ENCODE data around the gene MTMR10. TPM values are rescaled to one million over a fixed set of nuclear protein-coding genes. Genes with fewer than 3 reads are reported as not detected.

Gene MTMR10
- total RNA-seq, 1 donor from 2014 or later = 14.8 TPM

DNA sequence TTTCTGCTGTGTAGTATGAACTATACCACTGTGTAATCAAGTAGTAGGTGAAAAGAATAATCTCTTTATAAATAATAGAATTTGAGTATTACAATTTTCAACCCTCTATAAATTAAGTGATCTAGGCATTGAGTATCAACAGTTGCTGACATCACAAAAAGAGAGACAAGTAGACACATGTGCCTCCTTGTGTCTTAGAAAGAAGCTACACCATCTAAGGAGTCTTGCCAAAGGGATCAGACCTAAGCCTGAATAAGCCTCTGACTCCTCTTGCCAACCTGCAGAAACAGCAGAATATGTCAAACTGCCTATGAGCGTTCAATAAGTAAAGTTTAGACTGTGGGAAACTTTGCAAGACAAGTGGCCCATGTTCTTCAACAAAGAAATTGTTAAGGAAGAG, 5.8 kb upstream of the MTMR10 start:
- no peak for TF ChIP-seq EZH2 (IDR thresholded peaks at IDR 0.05; ENCODE audit: insufficient read depth, low read length)
- TF ChIP-seq, protein P1, sequence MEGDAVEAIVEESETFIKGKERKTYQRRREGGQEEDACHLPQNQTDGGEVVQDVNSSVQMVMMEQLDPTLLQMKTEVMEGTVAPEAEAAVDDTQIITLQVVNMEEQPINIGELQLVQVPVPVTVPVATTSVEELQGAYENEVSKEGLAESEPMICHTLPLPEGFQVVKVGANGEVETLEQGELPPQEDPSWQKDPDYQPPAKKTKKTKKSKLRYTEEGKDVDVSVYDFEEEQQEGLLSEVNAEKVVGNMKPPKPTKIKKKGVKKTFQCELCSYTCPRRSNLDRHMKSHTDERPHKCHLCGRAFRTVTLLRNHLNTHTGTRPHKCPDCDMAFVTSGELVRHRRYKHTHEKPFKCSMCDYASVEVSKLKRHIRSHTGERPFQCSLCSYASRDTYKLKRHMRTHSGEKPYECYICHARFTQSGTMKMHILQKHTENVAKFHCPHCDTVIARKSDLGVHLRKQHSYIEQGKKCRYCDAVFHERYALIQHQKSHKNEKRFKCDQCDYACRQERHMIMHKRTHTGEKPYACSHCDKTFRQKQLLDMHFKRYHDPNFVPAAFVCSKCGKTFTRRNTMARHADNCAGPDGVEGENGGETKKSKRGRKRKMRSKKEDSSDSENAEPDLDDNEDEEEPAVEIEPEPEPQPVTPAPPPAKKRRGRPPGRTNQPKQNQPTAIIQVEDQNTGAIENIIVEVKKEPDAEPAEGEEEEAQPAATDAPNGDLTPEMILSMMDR (IDR thresholded peaks at IDR 0.05; ENCODE audit: insufficient read depth, low read depth, low read length) = no peak
- H3K4me1 Mint-ChIP-seq (ENCODE audit: low read depth, unreplicated experiment) = no peaks in the 10 kb centered on the region
- no peak for FAIRE-seq
- Histone ChIP-seq H3K27ac (ENCODE audit: low read depth, low read length) (no peak overlapping the region), H2AFZ (ENCODE audit: low read depth, low read length) (no peak overlapping the region), H3K4me2 (ENCODE audit: low read length) (no peak overlapping the region), H3K79me2 (ENCODE audit: insufficient read depth, low read length) (no peaks in the 10 kb centered on the region), H3K4me1 (ENCODE audit: insufficient read depth, low read length) (no peaks in the 10 kb centered on the region), H3K36me3 (ENCODE audit: insufficient read depth, low read length) (no peaks in the 10 kb centered on the region), H3K9ac (ENCODE audit: low read length) (no peak overlapping the region), H3K9me3 (ENCODE audit: insufficient read depth, low read depth, low read length) (no peaks in the 10 kb centered on the region), H3K4me3 (ENCODE audit: insufficient read depth, low read depth, low read length) (no peak overlapping the region), H3K27me3 (ENCODE audit: insufficient read depth, low read length) (peaks cover 2% of the 10 kb centered on the region), H4K20me1 (ENCODE audit: insufficient read depth, low read length) (no peaks in the 10 kb centered on the region)
- H3K4me3 Mint-ChIP-seq (ENCODE audit: unreplicated experiment) = no peak overlapping the region
- no peaks in the 10 kb centered on the region for H3K36me3 Mint-ChIP-seq (ENCODE audit: low read depth, unreplicated experiment)
- no peak for DNase-seq (ENCODE audit: low read depth)
- peaks cover 1% of the 10 kb centered on the region for H3K27me3 Mint-ChIP-seq (ENCODE audit: low read depth, unreplicated experiment)
- H3K27ac Mint-ChIP-seq (ENCODE audit: unreplicated experiment) = no peak overlapping the region
- H3K9me3 Mint-ChIP-seq (ENCODE audit: unreplicated experiment) = no peaks in the 10 kb centered on the region

DNA sequence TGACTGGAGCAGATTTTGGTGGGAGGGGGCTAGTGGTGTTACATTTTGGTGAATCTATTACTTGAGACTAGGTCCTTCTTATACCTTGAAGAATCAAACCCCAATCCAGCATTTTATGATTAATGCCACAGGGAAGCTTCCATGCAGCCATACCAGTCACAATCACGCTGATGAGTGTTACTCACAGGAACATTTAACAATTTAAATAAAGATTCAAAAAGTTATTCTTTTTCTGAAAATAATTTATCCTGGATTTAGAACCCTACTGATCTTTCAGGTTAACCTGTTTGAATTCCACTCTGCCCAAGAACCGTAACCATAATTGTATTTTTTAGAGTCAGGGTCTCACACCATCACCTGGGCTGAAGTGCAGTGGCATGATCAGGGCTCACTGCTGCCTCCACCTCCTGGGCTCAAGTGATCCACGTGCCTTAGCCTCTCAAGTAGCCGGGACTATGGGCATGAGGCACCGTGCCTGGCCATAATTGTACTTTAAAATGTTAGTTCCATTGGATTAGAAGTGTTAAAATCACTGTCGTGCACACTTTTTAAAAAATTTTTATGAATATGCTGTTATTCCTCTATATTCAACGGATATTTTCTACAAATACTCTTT, 929 bp upstream of the MTMR10 start:
- Histone ChIP-seq H3K9ac (ENCODE audit: low read length) (peak overlapping the region; percentile 95), H3K27me3 (ENCODE audit: insufficient read depth, low read length) (no peaks in the 10 kb centered on the region), H3K4me1 (ENCODE audit: insufficient read depth, low read length) (peaks cover 9% of the 10 kb centered on the region), H3K9me3 (ENCODE audit: insufficient read depth, low read depth, low read length) (no peaks in the 10 kb centered on the region), H3K27ac (ENCODE audit: low read depth, low read length) (peak overlapping the region; percentile 89), H2AFZ (ENCODE audit: low read depth, low read length) (peak overlapping the region; percentile 94), H3K4me2 (ENCODE audit: low read length) (peak overlapping the region; percentile 92), H4K20me1 (ENCODE audit: insufficient read depth, low read length) (peaks cover 11% of the 10 kb centered on the region), H3K79me2 (ENCODE audit: insufficient read depth, low read length) (peaks cover 31% of the 10 kb centered on the region), H3K4me3 (ENCODE audit: insufficient read depth, low read depth, low read length) (peak overlapping the region; percentile 88), H3K36me3 (ENCODE audit: insufficient read depth, low read length) (no peaks in the 10 kb centered on the region)
- no peak for FAIRE-seq
- H3K27me3 Mint-ChIP-seq (ENCODE audit: low read depth, unreplicated experiment) = no peaks in the 10 kb centered on the region
- peak overlapping the region; percentile 84 for H3K4me3 Mint-ChIP-seq (ENCODE audit: unreplicated experiment)
- peaks cover 7% of the 10 kb centered on the region for H3K4me1 Mint-ChIP-seq (ENCODE audit: low read depth, unreplicated experiment)
- DNase-seq (ENCODE audit: low read depth) = no peak
- peak overlapping the region; percentile 63 for H3K27ac Mint-ChIP-seq (ENCODE audit: unreplicated experiment)
- H3K9me3 Mint-ChIP-seq (ENCODE audit: unreplicated experiment) = no peaks in the 10 kb centered on the region
- no peaks in the 10 kb centered on the region for H3K36me3 Mint-ChIP-seq (ENCODE audit: low read depth, unreplicated experiment)
- no peak for TF ChIP-seq EZH2 (IDR thresholded peaks at IDR 0.05; ENCODE audit: insufficient read depth, low read length)
- TF ChIP-seq, protein P1 (IDR thresholded peaks at IDR 0.05; ENCODE audit: insufficient read depth, low read depth, low read length) = no peak

All from astrocyte (in vitro differentiated cells and primary cell).